Trophoblast cell (in vitro differentiated cells and primary cell): ENCODE measurements around the gene ZNF518A.
A peak's percentile ranks its signal among the peaks of the same experiment; 100 is the strongest.

Experiments
- DNase-seq, 2 donors: peaks; one replicate each; pipeline ENCODE4 v3.0.0-alpha.2; 2016
- H2AFZ ChIP-seq: 2 replicates; pipeline ENCODE4 v1.6.1; 2013; ENCODE audit warnings: low read length, moderate library complexity, mild to moderate bottlenecking; ENCODE audit not compliant: insufficient read depth, poor library complexity
- H2AK5ac ChIP-seq: 2 replicates; pipeline ENCODE4 v1.6.1; 2013; ENCODE audit warnings: mild to moderate bottlenecking, low read length
- H2BK120ac ChIP-seq: 2 replicates; pipeline ENCODE4 v1.6.1; 2013; ENCODE audit warnings: low read length, mild to moderate bottlenecking, moderate library complexity; ENCODE audit not compliant: insufficient read depth, poor library complexity
- H2BK12ac ChIP-seq: 2 replicates; pipeline ENCODE4 v1.6.1; 2013; ENCODE audit warnings: mild to moderate bottlenecking, low read length, moderate library complexity
- H2BK5ac ChIP-seq: 2 replicates; pipeline ENCODE4 v1.6.1; 2013; ENCODE audit warnings: low read length, low read depth, moderate library complexity, mild to moderate bottlenecking; ENCODE audit not compliant: poor library complexity
- H3K14ac ChIP-seq: 2 replicates; pipeline ENCODE4 v1.6.1; 2013; ENCODE audit warnings: mild to moderate bottlenecking, low read length
- H3K18ac ChIP-seq: 2 replicates; pipeline ENCODE4 v1.6.1; 2013; ENCODE audit warnings: mild to moderate bottlenecking, low read length
- H3K23ac ChIP-seq: 2 replicates; pipeline ENCODE4 v1.6.1; 2013; ENCODE audit warnings: low read length
- H3K27ac ChIP-seq: 2 replicates; pipeline ENCODE4 v1.5.1; 2013; ENCODE audit warnings: low read depth, mild to moderate bottlenecking, inconsistent platforms, low read length, moderate library complexity
- H3K27me3 ChIP-seq: 2 replicates; pipeline ENCODE4 v1.6.1; 2013; ENCODE audit warnings: inconsistent platforms, mild to moderate bottlenecking, low read length, moderate library complexity; ENCODE audit not compliant: insufficient read depth
- H3K36me3 ChIP-seq, 2 experiments: 1 replicate in 1 of 2; 2 replicates in 1 of 2; pipeline ENCODE4 v1.6.1; 2013; ENCODE audit warnings: low read length in 2 of 2, mild to moderate bottlenecking in 2 of 2, moderate library complexity in 1 of 2; ENCODE audit not compliant: insufficient read depth in 2 of 2, control insufficient read depth in 1 of 2
- H3K4ac ChIP-seq: 2 replicates; pipeline ENCODE4 v1.6.1; 2013; ENCODE audit warnings: low read depth, mild to moderate bottlenecking, low read length, moderate library complexity
- H3K4me1 ChIP-seq, 2 experiments: 1 replicate in 1 of 2; 2 replicates in 1 of 2; pipeline ENCODE4 v1.6.1; 2013; ENCODE audit warnings: low read length in 2 of 2, mild to moderate bottlenecking in 2 of 2, moderate library complexity in 1 of 2; ENCODE audit not compliant: insufficient read depth in 2 of 2, control insufficient read depth in 1 of 2
- H3K4me2 ChIP-seq: 2 replicates; pipeline ENCODE4 v1.6.1; 2013; ENCODE audit warnings: inconsistent platforms, mild to moderate bottlenecking, low read length, moderate library complexity
- H3K4me3 ChIP-seq: 2 replicates; pipeline ENCODE4 v1.5.1; 2013; ENCODE audit warnings: mild to moderate bottlenecking, low read depth, low read length, inconsistent platforms
- H3K79me1 ChIP-seq: one replicate; pipeline ENCODE4 v1.6.1; 2013; ENCODE audit warnings: low read length
- H3K79me2 ChIP-seq: 2 replicates; pipeline ENCODE4 v1.6.1; 2013; ENCODE audit warnings: low read length, mild to moderate bottlenecking; ENCODE audit not compliant: control insufficient read depth, insufficient read depth, poor library complexity
- H3K9ac ChIP-seq: 2 replicates; pipeline ENCODE4 v1.6.1; 2013; ENCODE audit warnings: mild to moderate bottlenecking, low read length
- H3K9me3 ChIP-seq: 2 replicates; pipeline ENCODE4 v1.6.1; 2013; ENCODE audit warnings: low read depth, mild to moderate bottlenecking, control low read depth, inconsistent platforms, low read length; ENCODE audit not compliant: insufficient read depth
- H4K12ac ChIP-seq: 2 replicates; pipeline ENCODE4 v1.6.1; 2013; ENCODE audit warnings: low read depth, mild to moderate bottlenecking, low read length, moderate library complexity
- H4K8ac ChIP-seq: 2 replicates; pipeline ENCODE4 v1.6.1; 2013; ENCODE audit warnings: low read depth, mild to moderate bottlenecking, low read length, moderate library complexity
- H4K91ac ChIP-seq: one replicate; pipeline ENCODE4 v1.6.1; 2013; ENCODE audit warnings: low read depth, mild to moderate bottlenecking, low read length, moderate library complexity
- WGBS: extraction: QIAGEN DNeasy Blood & Tissue Kit; methylation state at CpG from one replicate; pipeline ENCODE4 v1.1.7; 2013; ENCODE audit warnings: missing lambda C conversion rate; ENCODE audit not compliant: insufficient read length, insufficient coverage; ENCODE audit errors: extremely low coverage; 5-methylcytosine and 5-hydroxymethylcytosine counted together

ZNF518A gene

DNA sequence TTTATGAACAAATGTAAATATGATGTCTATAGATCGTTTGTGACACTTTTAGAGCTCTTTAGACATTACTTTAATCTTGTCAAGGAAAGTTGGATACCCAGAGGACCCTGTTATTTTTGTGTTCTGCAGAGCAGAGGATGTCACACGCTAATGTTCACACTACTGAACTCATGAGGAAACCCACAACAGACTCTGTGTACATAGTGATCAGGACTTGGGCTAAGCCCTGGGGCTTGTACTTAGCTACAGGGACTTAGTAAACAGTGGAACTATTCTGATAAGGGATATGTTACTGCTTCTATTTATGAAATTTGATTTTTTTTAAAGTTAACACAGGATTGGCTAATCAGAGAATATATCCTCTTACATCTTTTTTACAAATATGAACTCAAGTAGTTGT lies 36.1 kb upstream of the ZNF518A start:
- no peak overlapping the region for H2BK5ac ChIP-seq
- H2BK120ac ChIP-seq: no peak overlapping the region
- peaks cover 8% of the 10 kb centered on the region for H3K9me3 ChIP-seq
- no peak overlapping the region for H3K4me3 ChIP-seq
- peaks cover 5% of the 10 kb centered on the region for H3K79me1 ChIP-seq
- no peak overlapping the region for H3K4me2 ChIP-seq
- H2BK12ac ChIP-seq: no peak overlapping the region
- no peak overlapping the region for H4K8ac ChIP-seq
- H3K14ac ChIP-seq: no peak overlapping the region
- no peak overlapping the region for H3K23ac ChIP-seq
- no peak overlapping the region for H4K91ac ChIP-seq
- H3K4me1 ChIP-seq: no peaks in the 10 kb centered on the region
- DNase-seq: no peak
- H3K27me3 ChIP-seq: no peaks in the 10 kb centered on the region
- no peak overlapping the region for H3K9ac ChIP-seq
- WGBS: no CpG with 5 or more reads among the region's 2 CpGs
- H3K4ac ChIP-seq: no peak overlapping the region
- H2AFZ ChIP-seq: no peak overlapping the region
- no peak overlapping the region for H4K12ac ChIP-seq
- no peak overlapping the region for H2AK5ac ChIP-seq
- no peak overlapping the region for H3K27ac ChIP-seq
- H3K79me2 ChIP-seq: peaks cover 2% of the 10 kb centered on the region
- no peaks in the 10 kb centered on the region for H3K36me3 ChIP-seq
- H3K18ac ChIP-seq: no peak overlapping the region

- no peak overlapping the region for H4K91ac ChIP-seq
- H3K79me1 ChIP-seq: no peaks in the 10 kb centered on the region
- no peak for DNase-seq
- no peak overlapping the region for H3K18ac ChIP-seq
- no peak overlapping the region for H2BK5ac ChIP-seq
- peaks cover 2% of the 10 kb centered on the region for H3K9me3 ChIP-seq
- no peaks in the 10 kb centered on the region for H3K79me2 ChIP-seq
- no peak overlapping the region for H3K27ac ChIP-seq
- H3K36me3 ChIP-seq: no peaks in the 10 kb centered on the region
- no peak overlapping the region for H3K4ac ChIP-seq
- no peak overlapping the region for H3K23ac ChIP-seq
- no peak overlapping the region for H3K4me2 ChIP-seq
- H3K14ac ChIP-seq: no peak overlapping the region
- H2AFZ ChIP-seq: no peak overlapping the region
- no peaks in the 10 kb centered on the region for H3K4me1 ChIP-seq
- H3K27me3 ChIP-seq: no peaks in the 10 kb centered on the region
- H2BK120ac ChIP-seq: no peak overlapping the region
- WGBS: no CpG with 5 or more reads among the region's 1 CpG
- no peak overlapping the region for H2AK5ac ChIP-seq
- no peak overlapping the region for H4K8ac ChIP-seq
- H3K4me3 ChIP-seq: no peak overlapping the region
- H3K9ac ChIP-seq: no peak overlapping the region
- H2BK12ac ChIP-seq: no peak overlapping the region
- no peak overlapping the region for H4K12ac ChIP-seq
Measured at GRCh38 chr10:96096958-96097357, 33.1 kb upstream of the ZNF518A start.

GRCh38 chr10:96097865-96098264 lies 32.2 kb upstream of the ZNF518A start:
- Histone ChIP-seq H3K79me1 (no peaks in the 10 kb centered on the region), H3K23ac (no peak overlapping the region), H4K91ac (no peak overlapping the region), H2BK5ac (no peak overlapping the region), H3K79me2 (no peaks in the 10 kb centered on the region), H3K27ac (no peak overlapping the region), H3K4me1 (no peaks in the 10 kb centered on the region), H3K14ac (no peak overlapping the region), H3K18ac (no peak overlapping the region), H2BK120ac (no peak overlapping the region), H3K9ac (no peak overlapping the region), H2AFZ (no peak overlapping the region), H4K12ac (no peak overlapping the region), H3K9me3 (no peaks in the 10 kb centered on the region), H2AK5ac (no peak overlapping the region), H3K4me2 (no peak overlapping the region), H3K4me3 (no peak overlapping the region), H2BK12ac (no peak overlapping the region), H3K36me3 (no peaks in the 10 kb centered on the region), H4K8ac (no peak overlapping the region), H3K27me3 (no peaks in the 10 kb centered on the region), H3K4ac (no peak overlapping the region)
- no peak for DNase-seq
- no CpG with 5 or more reads among the region's 3 CpGs for WGBS

- Histone ChIP-seq H3K4me2 (no peak overlapping the region), H4K8ac (no peak overlapping the region), H3K14ac (no peak overlapping the region), H2AK5ac (no peak overlapping the region), H3K36me3 (no peaks in the 10 kb centered on the region), H3K9ac (no peak overlapping the region), H2BK12ac (no peak overlapping the region), H4K91ac (no peak overlapping the region), H3K4me1 (no peaks in the 10 kb centered on the region), H3K9me3 (no peaks in the 10 kb centered on the region), H3K79me2 (no peaks in the 10 kb centered on the region), H2BK5ac (no peak overlapping the region), H3K23ac (no peak overlapping the region), H2BK120ac (no peak overlapping the region), H3K4me3 (no peak overlapping the region), H3K18ac (no peak overlapping the region), H3K79me1 (no peaks in the 10 kb centered on the region), H2AFZ (no peak overlapping the region), H3K27me3 (no peaks in the 10 kb centered on the region), H3K27ac (no peak overlapping the region), H4K12ac (no peak overlapping the region), H3K4ac (no peak overlapping the region)
- DNase-seq: peak in 1 of 2 donors; percentile 19
- WGBS: no CpG with 5 or more reads among the region's 3 CpGs
Measured at GRCh38 chr10:96107623-96108038, 22.5 kb upstream of the ZNF518A start.
